Activated CD4-positive, alpha-beta T cell treated with anti-CD3 and anti-CD28 coated beads for 1 hour (primary cell): ENCODE data around the gene WWOX.

Experiments used
- DNase-seq: peaks from one replicate; pipeline ENCODE4 v3.0.0-alpha.2; 2020

Gene WWOX

DNA sequence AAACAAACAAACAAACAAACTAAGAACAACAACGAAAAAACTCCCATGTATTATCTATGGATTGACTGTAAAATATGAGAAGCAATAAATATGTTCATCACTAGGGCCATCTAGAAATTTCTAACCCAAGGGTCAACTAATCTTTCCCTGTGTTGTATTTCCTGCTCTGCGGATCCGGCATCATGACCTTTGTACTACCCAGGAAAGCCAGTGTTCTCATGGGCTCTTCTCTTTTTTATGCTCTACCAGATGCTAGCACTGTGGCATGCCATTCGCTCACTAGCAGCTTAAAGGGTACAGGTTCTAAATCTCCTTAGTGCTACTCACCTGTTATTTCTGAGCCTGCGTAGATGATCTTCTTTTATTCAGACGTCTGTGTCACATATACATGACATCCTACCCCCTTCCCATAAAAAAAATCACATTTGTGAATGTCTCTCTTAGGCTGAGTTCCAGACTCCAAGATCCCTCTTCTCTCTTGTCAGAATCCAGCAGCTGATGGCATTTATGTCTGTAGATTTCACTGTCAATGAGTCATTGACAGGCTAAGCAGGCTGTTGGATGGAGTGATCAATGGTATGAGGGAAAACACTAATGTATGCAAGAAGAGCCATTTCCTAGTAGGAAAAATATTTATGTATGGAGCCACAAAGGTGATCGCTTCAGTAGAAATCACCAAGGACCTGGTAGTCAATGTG, 100.0 kb downstream of the WWOX start:
- DNase-seq, result no peak

DNA sequence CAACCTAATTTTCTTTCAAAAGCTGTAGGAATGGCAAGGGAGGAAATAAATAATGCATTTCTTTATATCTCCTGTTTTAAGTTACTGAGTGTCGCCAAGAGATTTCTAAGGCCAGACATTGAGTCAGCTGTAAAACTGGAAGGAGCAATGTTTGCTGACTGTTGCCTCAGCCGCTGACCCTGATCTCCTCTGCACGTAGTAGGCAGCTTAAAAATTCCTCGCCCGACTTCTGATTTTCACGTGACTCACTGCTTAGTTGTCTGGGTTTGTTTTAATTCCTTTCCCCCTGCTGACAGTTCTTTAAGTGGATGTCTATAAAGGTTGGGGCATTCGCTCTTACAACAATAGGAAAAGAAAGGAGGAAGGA, 100.6 kb downstream of the WWOX start:
- no peak for DNase-seq

DNA sequence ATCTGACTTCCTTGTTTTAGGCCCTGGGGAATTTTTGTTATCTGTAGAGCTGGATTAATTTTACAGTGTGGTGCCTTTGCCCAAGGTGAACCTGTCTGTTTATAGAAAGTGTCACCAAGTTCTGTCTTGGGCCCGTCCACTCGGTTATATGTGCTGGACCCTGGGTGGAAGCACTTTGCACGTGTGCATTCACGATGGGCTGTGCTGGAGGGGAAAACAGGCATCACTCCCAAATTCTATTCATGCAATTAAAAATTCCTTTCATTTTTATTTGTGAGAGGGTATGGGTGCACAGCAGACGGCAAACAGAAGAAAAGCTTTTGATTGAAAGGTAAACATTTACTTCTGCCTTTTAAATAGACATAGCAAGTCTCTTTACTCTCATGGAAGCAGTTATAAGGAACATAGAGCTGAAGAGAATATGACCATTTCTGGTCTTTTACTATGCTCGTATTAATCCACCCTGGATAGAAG, 101.2 kb downstream of the WWOX start:
- DNase-seq, result no peak

DNA sequence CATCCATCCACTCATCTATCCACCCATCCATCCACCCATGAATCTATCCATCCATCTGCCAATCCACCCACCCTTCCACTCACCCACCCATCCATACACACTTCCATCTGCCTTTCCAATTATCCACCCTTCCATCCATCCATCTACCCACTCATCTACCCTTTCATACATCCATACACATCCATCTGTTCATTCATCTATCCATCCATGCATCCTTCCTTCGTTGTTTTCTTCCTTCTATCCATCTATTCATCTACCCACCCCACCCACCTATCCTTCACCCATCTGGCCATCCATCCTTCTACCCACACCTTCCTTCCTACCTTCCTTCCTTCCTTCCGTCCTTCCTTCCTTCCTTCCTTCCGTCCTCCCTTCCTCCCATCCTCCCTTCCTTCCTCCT, 106.1 kb downstream of the WWOX start:
- no peak for DNase-seq

DNA sequence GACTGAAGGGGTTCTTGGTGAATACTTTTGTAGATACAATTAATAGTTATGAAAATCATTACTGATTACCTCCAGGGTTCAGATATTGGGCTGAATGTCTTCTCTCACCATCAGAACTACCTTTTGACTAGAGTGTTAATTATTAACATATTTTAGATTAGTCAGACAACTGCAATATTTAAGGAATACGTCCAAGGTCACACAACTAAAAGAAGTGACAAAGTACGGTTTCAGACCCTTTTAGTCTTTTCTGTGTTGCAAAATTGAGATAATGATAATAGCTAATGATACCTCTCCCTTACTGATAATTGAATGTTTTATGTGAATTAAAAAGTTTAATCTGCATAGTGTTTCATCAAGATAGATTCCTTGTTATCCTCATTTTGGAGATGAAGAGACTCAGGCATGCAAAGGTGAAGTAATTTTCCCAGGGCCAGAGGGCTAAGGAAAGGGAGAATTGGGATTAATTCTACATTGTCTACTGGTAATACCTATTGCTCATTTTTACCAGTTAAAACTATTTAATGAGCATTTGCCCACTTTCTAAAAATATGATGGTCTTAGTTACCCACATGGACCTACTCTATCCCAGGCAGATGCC, 107.3 kb downstream of the WWOX start:
- no peak for DNase-seq

DNA sequence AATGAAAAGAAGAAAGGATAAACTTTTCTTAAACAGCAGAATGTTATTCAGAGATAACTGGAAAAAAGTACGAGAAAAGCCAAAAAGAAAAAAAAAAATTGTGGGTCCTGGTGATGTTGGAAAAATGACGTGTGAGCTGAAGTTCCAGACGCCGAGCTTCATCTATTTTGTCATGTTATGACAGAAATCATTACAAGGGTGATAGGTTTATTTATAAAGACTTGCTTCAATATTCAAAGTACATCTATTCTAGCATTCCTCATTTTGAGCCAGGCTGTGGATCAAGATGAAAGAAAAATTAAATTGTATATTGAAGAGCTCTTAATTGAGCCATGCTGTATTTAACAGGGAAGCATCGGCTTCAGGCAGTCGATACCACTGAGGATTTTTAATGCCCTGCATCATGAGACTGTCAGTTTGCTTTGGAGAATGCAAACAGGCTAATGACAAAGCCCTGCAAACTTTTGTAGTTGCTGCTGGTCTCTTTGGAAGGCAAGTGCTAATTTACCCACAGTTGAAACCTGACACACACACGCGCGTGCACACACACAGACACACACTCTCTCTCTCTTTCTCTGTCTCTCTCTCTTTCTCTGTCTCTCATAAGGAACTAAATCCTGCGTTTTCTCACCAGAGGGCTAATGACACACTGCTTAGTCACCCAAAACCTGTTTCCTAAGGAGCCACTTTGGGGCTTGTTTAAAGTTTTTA, 110.7 kb downstream of the WWOX start:
- no peak for DNase-seq

DNA sequence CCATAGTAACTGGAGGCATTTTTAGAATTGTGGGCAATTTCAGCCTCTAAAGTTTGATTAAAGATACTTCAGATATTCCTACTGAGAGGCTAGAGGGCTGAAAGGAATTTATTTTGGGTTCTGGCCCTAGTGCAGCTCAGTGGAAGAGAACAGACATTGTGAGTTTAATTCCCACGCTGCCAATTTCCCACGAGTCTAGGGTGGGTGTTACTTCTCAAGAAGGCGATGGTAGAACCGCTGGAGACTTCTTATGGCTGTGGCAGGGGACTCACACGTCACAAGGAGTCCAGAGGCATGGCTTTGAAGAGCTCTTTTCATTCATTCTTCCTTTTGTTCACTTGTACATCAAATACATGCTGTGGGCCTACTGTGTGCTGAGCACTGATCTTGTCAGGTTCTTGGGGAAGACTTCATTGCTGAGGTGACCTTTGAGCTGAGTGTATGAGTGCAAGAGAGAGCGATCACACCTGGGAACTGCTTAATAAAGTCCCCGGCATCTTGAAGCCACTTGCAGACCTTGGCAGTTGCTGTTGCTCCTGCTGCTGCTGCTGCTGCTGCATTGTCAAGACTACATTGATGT, 111.7 kb downstream of the WWOX start:
- DNase-seq, result no peak

DNA sequence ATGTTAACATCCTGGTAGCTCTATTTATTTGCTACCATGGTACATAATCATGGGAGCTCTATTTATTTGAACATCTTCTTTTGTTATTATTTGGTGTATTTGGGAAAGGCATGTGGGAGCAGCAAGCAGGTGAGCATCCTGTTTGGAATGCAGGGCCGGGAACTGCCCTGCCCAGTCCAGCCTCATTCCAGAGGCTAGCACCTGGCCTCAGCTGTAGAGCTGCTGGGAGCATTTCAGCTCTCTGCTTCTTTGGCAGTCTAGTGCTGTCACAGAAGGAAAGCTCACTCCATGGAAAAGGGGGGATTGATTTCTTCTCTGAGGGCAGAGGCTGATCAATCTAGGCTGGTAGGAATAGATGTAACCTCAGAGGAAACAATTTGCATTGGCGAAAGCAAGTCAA, 112.5 kb downstream of the WWOX start:
- no peak for DNase-seq

DNA sequence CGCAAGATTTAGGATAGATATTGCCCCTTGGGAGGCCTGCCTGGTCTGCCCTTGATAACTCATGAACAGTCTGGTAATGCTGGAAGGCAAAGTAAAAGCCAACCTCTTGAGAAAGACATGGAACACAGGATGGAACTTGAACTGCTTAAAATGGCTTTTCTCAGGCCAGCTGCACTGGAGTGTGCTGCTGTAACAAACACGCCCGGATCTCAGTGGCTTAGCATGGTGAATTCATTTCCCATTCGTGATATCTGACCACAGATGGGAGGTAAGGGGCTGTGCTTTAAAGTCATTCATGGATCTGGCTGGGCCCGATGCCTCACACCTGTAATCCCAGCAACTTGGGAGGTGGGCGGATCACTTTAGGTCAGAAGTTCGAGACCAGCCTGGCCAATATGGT, 113.2 kb downstream of the WWOX start:
- DNase-seq, result no peak

DNA sequence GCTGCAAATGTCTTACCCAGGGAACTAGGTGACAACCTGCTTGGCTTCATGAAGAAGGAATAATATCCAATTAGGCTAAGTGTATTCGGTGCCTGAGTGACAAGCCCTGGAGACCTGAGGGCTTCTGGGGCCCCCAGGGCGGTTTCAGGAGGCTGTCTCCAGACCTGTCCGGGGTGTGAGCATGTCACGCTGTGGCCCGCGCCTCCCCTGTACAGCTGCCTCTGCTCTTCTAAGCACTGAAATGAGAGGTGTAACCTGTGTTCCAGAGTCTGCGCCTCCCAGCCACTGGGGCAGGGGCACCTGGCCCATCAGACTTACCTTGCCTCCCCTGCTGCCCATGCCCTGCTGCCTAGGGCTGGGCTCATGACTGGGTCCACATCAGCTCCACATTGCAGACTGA, 114.3 kb downstream of the WWOX start:
- no peak for DNase-seq

DNA sequence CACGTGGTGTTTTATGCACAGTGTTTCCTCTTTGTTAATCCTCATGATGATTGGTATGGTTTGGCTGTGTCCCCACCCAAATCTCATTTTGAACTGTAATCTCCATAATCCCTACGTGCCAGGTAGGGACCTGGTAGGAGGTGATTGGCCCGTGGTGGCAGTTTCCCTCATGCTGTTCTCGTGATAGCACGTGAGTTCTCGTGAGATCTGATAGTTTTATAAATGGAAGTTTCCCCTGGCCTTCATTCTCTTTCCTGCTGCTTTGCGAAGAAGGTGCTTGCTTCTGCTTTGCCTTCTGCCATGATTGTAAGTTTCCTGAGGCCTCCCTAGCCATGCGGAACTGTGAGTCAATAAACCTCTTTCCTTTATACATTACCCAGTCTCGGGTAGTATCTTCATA, 115.8 kb downstream of the WWOX start:
- no peak for DNase-seq

DNA sequence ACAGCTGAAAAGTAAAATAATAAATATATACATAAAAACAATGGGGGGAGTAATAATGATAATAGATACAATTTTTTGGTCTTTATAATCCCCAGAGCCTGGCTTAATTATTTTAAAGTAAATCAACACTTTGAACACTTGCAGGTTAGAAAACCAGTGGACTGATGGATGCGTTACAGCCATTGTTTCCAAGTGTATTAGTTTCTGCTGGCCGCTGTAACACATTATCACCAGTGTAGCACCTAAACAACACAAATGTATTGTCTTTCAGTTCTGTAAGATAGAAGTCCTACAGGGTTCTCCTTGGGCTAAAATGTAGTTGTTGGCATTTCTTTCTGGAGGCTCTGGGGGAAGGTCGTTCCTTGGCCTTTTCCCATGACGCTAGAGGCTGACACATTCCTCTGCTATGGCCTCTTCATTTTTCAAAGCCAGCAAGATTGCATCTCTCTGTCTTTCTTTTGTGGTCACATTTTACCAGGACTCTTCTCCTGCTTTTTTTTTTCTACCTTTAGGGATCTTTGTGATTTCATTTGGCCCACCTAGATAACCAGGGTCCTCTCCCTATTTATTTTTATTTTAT, 116.8 kb downstream of the WWOX start:
- no peak for DNase-seq

DNA sequence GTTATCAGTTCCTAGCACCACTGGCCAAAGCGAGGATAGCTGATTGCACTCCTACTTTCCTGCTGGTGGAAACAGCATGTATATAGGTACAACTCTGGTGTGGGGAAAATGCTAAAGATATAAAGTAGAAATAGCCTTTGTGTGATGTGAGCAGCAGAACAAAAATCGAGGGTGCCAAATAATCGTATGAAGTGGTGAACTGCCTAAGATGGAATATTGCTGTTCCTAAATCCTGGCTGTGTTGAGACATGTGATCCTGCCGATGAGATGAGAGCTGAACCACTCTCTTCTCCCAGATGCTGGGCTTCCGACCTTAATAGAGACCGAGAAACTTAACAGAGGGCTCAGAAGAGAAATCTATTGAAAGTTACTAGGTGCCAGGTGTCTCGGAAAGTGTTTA, 117.8 kb downstream of the WWOX start:
- DNase-seq, result no peak

DNA sequence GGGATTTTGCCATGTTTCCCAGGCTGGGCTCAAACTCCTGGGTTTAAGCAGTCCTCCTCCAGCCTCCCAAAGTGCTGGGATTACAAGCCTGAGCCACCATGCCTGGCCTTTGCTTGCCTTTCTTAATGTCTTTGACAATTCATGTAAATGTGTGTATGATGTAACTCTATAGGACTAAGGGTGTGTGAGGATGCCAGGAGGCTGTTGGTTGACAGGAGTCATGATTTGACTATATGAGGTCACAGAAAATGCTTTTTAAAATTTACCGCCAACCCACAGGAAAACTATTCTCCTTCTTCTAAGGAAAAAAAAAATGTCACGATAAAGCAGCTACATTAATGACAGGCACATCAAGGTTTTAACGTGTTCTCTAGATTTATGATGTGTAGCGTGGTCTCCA, 118.8 kb downstream of the WWOX start:
- DNase-seq, result no peak

DNA sequence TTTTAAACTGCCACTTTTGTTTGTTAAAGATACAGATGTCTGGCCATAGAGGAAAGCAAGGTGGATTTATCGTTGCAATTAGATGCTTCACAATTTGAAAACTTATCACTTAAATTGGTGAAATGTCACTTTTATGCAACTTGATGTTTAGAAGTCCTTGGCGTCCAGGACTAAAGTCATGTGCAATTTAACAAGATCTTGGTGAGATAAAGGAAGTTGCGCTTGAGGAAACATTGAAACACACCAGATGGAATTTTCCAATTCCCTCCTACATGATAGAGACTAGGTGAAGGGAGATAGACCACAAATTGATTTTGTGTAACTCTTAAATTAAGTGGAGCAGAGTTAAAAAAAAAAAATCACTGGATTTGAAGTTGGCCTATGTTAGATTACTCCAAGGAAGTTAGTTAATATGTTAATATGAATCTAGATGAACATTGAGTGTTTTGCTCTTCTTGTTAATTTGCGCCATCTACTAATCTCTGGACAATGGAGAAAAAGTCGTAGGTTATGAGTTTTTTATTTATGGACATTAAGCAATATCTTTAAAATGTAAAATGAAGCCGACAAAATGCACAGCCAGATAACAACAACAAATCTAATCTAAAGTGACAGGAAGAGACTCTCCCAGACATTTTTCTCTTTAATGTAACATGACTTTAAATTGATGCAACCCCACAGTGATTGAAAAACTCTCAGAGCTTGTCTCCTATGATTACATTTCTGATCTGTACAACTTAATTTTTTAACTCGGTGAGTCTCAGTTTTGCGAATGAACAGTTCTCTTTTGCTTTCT, 119.6 kb downstream of the WWOX start:
- no peak for DNase-seq

DNA sequence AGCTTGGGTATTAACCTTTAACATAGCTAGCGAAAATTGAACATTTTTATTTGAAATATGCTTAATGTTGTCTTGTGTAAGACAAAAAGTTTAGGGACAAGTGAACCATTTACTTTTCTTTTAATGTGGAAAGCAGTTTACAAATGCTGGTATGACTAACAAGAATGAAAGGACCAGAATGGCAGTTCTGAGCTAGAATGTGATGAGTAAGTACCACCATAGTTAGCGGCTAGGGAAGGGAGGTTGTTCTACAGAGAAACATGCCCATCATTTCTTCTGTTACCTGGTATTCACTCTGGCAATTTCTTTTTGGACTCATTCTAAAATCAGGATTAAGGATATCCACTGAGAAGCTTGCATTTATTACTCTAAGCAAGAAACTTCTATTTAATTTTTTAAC, 121.1 kb downstream of the WWOX start:
- DNase-seq, result no peak

DNA sequence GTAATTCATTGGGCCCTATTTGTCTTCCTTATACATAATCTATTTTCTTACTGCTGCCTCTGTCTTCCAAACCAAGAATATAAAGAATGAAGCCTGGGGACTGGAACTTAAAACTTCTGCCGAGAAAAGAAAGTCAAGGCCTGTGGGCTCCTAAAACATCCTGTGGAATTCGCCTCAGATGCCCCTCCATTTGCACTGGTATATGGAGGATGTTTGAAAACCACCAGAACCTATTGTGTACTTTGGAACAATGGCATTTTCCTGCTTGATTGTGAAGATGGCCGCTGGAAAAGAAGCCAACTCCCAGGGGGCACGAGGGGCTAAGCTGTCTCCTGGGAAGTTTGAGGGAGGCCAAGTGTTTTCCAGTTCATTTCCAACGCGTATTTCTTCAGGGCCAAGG, 122.4 kb downstream of the WWOX start:
- DNase-seq, result no peak

DNA sequence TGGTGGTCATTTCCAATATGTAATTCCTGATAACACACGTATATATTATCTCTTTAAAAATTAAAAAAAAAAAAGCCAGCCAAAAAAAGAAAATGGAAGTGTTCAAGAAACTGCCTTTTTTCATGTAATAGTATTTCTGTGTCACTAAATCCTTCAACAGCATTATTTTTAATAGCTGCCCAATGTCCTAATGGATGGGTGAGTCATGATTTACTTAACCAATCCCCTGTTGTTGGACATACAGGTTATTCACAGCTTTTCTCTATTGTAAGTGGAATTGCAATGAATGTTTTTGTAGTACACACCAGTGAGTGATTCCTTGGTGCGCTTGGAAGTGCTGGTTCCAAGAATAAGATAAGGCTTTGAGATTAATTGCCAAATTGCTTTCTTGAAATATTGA, 124.9 kb downstream of the WWOX start:
- no peak for DNase-seq

DNA sequence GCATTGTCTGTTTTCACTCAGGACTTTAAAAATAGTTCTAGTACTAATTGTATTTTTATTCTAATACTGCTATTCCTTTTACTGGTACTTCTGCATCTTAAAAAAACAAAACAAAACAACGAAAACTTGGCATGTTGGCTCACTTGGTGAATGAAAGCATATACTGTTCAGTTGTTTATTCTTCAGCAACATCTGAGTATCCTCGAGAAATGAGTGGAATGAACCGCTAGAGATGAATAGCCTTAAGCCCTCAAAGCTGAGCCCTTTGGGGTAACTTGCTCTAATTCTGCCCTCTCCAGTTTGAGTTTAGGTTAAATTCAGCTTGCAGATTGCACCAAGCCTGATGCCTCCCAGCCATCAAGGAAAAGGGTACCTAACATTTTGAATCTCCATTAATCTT, 126.5 kb downstream of the WWOX start:
- DNase-seq, result no peak

DNA sequence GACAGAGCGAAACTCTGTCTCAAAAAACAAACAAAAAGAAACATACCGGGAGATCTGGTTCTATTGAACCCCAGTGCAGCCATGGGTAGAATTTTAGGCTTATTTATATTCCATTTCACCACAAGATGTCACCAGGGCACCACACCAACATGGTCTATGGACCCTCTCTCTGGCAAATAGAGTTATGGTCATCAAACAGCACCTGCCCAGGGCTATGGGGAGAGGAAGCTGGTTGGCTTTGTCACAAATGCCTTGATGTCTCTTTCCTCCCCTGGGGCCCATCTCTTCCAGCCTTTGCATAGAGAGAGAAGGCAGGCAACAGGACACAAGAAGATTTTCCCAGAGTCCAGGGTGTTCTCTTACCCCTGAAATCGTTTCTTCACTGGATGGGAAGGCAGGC, 128.4 kb downstream of the WWOX start:
- DNase-seq, result no peak

DNA sequence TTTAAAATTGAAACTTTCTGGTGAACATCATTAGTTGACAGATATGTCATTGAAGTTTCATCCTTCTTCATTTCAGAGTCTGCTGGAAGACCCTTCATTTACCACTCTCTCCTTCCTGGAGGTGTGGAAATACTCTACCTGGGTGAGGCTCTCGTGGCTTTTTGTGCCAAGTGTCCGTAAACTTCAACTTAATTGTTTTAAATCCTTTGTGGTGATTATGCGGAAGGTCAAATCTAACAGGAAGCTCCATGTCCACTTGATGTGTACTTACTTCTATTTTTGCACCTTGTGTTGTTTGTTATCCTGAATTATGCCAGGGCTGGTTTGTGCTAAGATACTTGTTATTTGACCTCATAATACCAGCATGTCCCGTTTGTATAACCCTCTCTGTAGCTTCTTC, 129.2 kb downstream of the WWOX start:
- no peak for DNase-seq

DNA sequence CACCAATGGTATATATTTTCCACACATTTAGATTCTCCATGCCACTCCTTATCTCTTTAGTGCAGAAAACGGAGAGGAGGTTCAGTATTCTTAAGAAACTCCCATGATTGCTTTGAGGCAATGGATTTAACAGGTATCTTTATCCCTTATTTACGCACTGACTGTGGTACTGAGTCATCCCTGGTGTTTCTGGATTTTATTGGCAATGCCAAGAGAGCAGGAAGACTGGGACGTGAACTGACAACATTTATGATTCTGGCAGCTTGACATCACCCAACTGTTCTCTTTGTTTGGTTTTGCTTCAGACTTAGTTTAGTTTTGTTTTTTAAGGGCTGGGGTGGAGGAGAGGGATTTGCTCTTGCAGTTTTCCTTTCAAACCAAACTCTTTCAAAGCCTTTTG, 131.4 kb downstream of the WWOX start:
- no peak for DNase-seq
